NB4 (cell line): ENCODE results near the gene ZNF423.

Experiments used
- DNase-seq: peaks from one replicate; pipeline ENCODE4 v3.0.0; 2010; ENCODE audit warnings: low read depth
- H3K4me3 ChIP-seq: one replicate; pipeline ENCODE4 v1.5.1; 2011; ENCODE audit warnings: mild to moderate bottlenecking, low read depth, low read length, moderate library complexity
- CTCF ChIP-seq: IDR thresholded peaks from one replicate; pipeline ENCODE4 v1.5.1; 2012; ENCODE audit warnings: low read depth, low read length
- MAX ChIP-seq: IDR thresholded peaks from 2 replicates; pipeline ENCODE4 v1.6.1; 2011; ENCODE audit warnings: low read depth, low read length
- MYC ChIP-seq: IDR thresholded peaks from 2 replicates; pipeline ENCODE4 v1.6.1; 2011; ENCODE audit warnings: low read depth, low read length
- POLR2A ChIP-seq: IDR thresholded peaks from 2 replicates; pipeline ENCODE4 v1.6.1; 2011; ENCODE audit warnings: mild to moderate bottlenecking; ENCODE audit not compliant: insufficient read length; ENCODE audit errors: extremely low read depth

The ZNF423 gene

GRCh38 chr16:49601576-49601975 lies 254.3 kb downstream of the ZNF423 start:
- no peak overlapping the region for H3K4me3 ChIP-seq
- DNase-seq = no peak
- no peak for TF ChIP-seq MYC
- TF ChIP-seq MAX = no peak
- no peak for TF ChIP-seq POLR2A
- no peak for TF ChIP-seq CTCF

- DNase-seq = no peak
- H3K4me3 ChIP-seq = no peak overlapping the region
- TF ChIP-seq CTCF (no peak), POLR2A (no peak), MYC (no peak), MAX (no peak)
These were observed 254.9 kb downstream of the ZNF423 start for GRCh38 chr16:49600976-49601375.

- no peak overlapping the region for H3K4me3 ChIP-seq
- TF ChIP-seq POLR2A = no peak
- TF ChIP-seq MAX = no peak
- TF ChIP-seq CTCF = no peak
- TF ChIP-seq MYC = no peak
- DNase-seq = no peak
These were observed 255.4 kb downstream of the ZNF423 start for GRCh38 chr16:49600536-49600935.

- H3K4me3 ChIP-seq = no peak overlapping the region
- TF ChIP-seq POLR2A (no peak), MYC (no peak), CTCF (no peak), MAX (no peak)
- DNase-seq = no peak
These were observed 256.2 kb downstream of the ZNF423 start for GRCh38 chr16:49599704-49600103.

GRCh38 chr16:49599281-49599680 lies 256.6 kb downstream of the ZNF423 start:
- TF ChIP-seq MAX = no peak
- TF ChIP-seq CTCF = no peak
- no peak for TF ChIP-seq MYC
- TF ChIP-seq POLR2A = no peak
- no peak overlapping the region for H3K4me3 ChIP-seq
- no peak for DNase-seq
